HCT116 (cell line): ENCODE data around the gene IRGC. TPM values are rescaled to one million over a fixed set of nuclear protein-coding genes. Genes with fewer than 3 reads are reported as not detected.

Source experiments
- ATAC-seq: fragments of 200-7000 bp; cut with Tn5 transposase; 2 replicates; pipeline ENCODE4 v1.9.1; 2020; ENCODE audit warnings: mild to moderate bottlenecking, moderate library complexity
- BruUV-seq: library from RNA; stranded (reverse); fragments of 400-500 nt; replicated peaks from 2 replicates; lab custom pipeline; 2021; lab: Mats Ljungman, UMichigan
- CTCF ChIA-PET: fragments of 300-600 bp; sonication (Branson Sonifier 250); formaldehyde crosslinking; loops from one replicate; lab custom pipeline; 2021; ENCODE audit warnings: antibody characterized with exemption; lab: Charles Lee
- POLR2A ChIA-PET: fragments of 300-600, 350-600 bp; sonication (Branson Sonifier 250); formaldehyde crosslinking; loops from one replicate; lab custom pipeline; 2021; ENCODE audit warnings: antibody characterized with exemption; lab: Charles Lee
- RAD21 ChIA-PET, 2 experiments: fragments of 300-600 bp; sonication (Branson Sonifier 250); formaldehyde crosslinking; loops; one replicate each; lab custom pipeline; 2023; ENCODE audit warnings: low total read pairs in 2 of 2; ENCODE audit not compliant: uncharacterized antibody in 2 of 2, unreplicated experiment in 2 of 2, low non-redundant PET in 1 of 2; lab: Charles Lee
- DNase-seq: peaks from one replicate; pipeline ENCODE4 v3.0.0-alpha.2; 2010; ENCODE audit warnings: low read depth, low spot score
- H2AFZ ChIP-seq: fragments of 200-600 bp; shearing (Covaris generic), sonication (generic); 2 replicates; pipeline ENCODE4 v1.6.1; 2017; ENCODE audit warnings: low read depth, mixed run types, mixed read lengths, antibody characterized with exemption, low read length; ENCODE audit not compliant: poor library complexity, severe bottlenecking
- H3K27ac ChIP-seq: 2 replicates; pipeline ENCODE4 v1.5.1; 2012; ENCODE audit warnings: low read depth, low read length
- H3K27me3 ChIP-seq: fragments of 200-600 bp; sonication (generic); 2 replicates; pipeline ENCODE4 v1.6.1; 2016; ENCODE audit warnings: mixed run types, low read length, mixed read lengths; ENCODE audit not compliant: insufficient read depth
- H3K36me3 ChIP-seq, 2 experiments: fragments of 200-500 bp in 1 of 2; fragments of 200-600 bp in 1 of 2; sonication (Bioruptor generic) in 1 of 2; sonication (generic) in 1 of 2; 2 replicates each; pipeline versions ENCODE4 v1.5.1 to v1.6.1; 2014 to 2016; ENCODE audit warnings: low read length in 2 of 2, inconsistent platforms in 1 of 2, mixed read lengths in 1 of 2, mixed run types in 1 of 2; ENCODE audit not compliant: insufficient read depth in 2 of 2, control insufficient read depth in 1 of 2
- H3K4me1 ChIP-seq, 2 experiments: fragments of 200-600 bp in 1 of 2; sonication (generic) in 1 of 2; 2 replicates each; pipeline versions ENCODE4 v1.5.1 to v1.6.1; 2012 to 2017; ENCODE audit warnings: low read length in 2 of 2, inconsistent platforms in 1 of 2, mild to moderate bottlenecking in 1 of 2, mixed read lengths in 1 of 2, mixed run types in 1 of 2, moderate library complexity in 1 of 2; ENCODE audit not compliant: insufficient read depth in 2 of 2, control insufficient read depth in 1 of 2
- H3K4me2 ChIP-seq: fragments of 200-600 bp; sonication (generic); 2 replicates; pipeline ENCODE4 v1.6.1; 2017; ENCODE audit warnings: mixed run types, low read length, mixed read lengths
- H3K4me3 ChIP-seq, 2 experiments: fragments of 200-600 bp in 1 of 2; sonication (generic) in 1 of 2; replicated peaks in 1 of 2; 2 replicates each; pipeline ENCODE4 v1.5.1; 2011 to 2016; ENCODE audit warnings: low read length in 2 of 2, control low read depth in 1 of 2, low read depth in 1 of 2, mild to moderate bottlenecking in 1 of 2, mixed read lengths in 1 of 2, mixed run types in 1 of 2
- H3K79me2 ChIP-seq: fragments of 200-600 bp; sonication (generic); 2 replicates; pipeline ENCODE4 v1.6.1; 2017; ENCODE audit warnings: mild to moderate bottlenecking, mixed run types, low read length, moderate library complexity, mixed read lengths; ENCODE audit not compliant: insufficient read depth
- H3K9ac ChIP-seq: fragments of 200-600 bp; sonication (generic); 2 replicates; pipeline ENCODE4 v1.6.1; 2016; ENCODE audit warnings: low read length, mixed read lengths
- H3K9me2 ChIP-seq: fragments of 200-600 bp; sonication (generic), shearing (Covaris generic); 2 replicates; pipeline ENCODE4 v1.6.1; 2017; ENCODE audit warnings: mixed run types, mild to moderate bottlenecking, moderate library complexity; ENCODE audit not compliant: insufficient read depth
- H3K9me3 ChIP-seq, 2 experiments: fragments of 200-500 bp in 1 of 2; fragments of 200-600 bp in 1 of 2; sonication (Bioruptor generic) in 1 of 2; sonication (generic) in 1 of 2; 2 replicates each; pipeline ENCODE4 v1.6.1; 2014 to 2017; ENCODE audit warnings: low read length in 2 of 2, mixed read lengths in 2 of 2, inconsistent platforms in 1 of 2, low read depth in 1 of 2, mild to moderate bottlenecking in 1 of 2, mixed run types in 1 of 2, moderate library complexity in 1 of 2; ENCODE audit not compliant: control insufficient read depth in 1 of 2, insufficient read depth in 1 of 2
- H4K20me1 ChIP-seq: fragments of 200-600 bp; sonication (generic), shearing (Covaris generic); 2 replicates; pipeline ENCODE4 v1.6.1; 2017; ENCODE audit warnings: mixed run types, mild to moderate bottlenecking, moderate library complexity; ENCODE audit not compliant: insufficient read depth
- CBX3 ChIP-seq: IDR thresholded peaks from 2 replicates; pipeline ENCODE4 v1.6.1; 2012; ENCODE audit warnings: low read depth
- EGR1 ChIP-seq: IDR thresholded peaks from 2 replicates; pipeline ENCODE4 v1.6.1; 2012; ENCODE audit warnings: low read depth
- ELF1 ChIP-seq: IDR thresholded peaks from 2 replicates; pipeline ENCODE4 v1.6.1; 2012; ENCODE audit warnings: low read depth, borderline replicate concordance
- EZH2 ChIP-seq: fragments of 200-600 bp; sonication (generic); IDR thresholded peaks from 2 replicates; pipeline ENCODE4 v1.6.1; 2017; ENCODE audit warnings: antibody characterized with exemption, mixed run types
- EZH2phosphoT487 ChIP-seq: fragments of 200-600 bp; IDR thresholded peaks from 2 replicates; pipeline ENCODE4 v1.6.1; 2018; ENCODE audit warnings: antibody characterized with exemption, borderline replicate concordance
- FOSL1 ChIP-seq: IDR thresholded peaks from 2 replicates; pipeline ENCODE4 v1.6.1; 2012; ENCODE audit warnings: low read depth
- JUND ChIP-seq: IDR thresholded peaks from 2 replicates; pipeline ENCODE4 v1.6.1; 2012
- MAX ChIP-seq: IDR thresholded peaks from 2 replicates; pipeline ENCODE4 v1.6.1; 2012
- POLR2A ChIP-seq: IDR thresholded peaks from 2 replicates; pipeline ENCODE4 v1.7.0; 2011; ENCODE audit warnings: borderline replicate concordance; ENCODE audit not compliant: insufficient read depth, insufficient read length; ENCODE audit errors: extremely low read depth
- POLR2AphosphoS5 ChIP-seq: IDR thresholded peaks from 2 replicates; pipeline ENCODE4 v1.6.1; 2011; ENCODE audit warnings: mild to moderate bottlenecking, low read depth, low read length, moderate library complexity
- RAD21 ChIP-seq: IDR thresholded peaks from 2 replicates; pipeline ENCODE4 v1.6.1; 2012; ENCODE audit warnings: low read depth, mild to moderate bottlenecking
- SP1 ChIP-seq: IDR thresholded peaks from 2 replicates; pipeline ENCODE4 v1.6.1; 2012; ENCODE audit warnings: low read depth
- SRF ChIP-seq: IDR thresholded peaks from 2 replicates; pipeline ENCODE4 v1.6.1; 2012; ENCODE audit warnings: low read depth
- TCF7L2 ChIP-seq: IDR thresholded peaks from 2 replicates; pipeline ENCODE4 v1.7.0; 2011; ENCODE audit warnings: borderline replicate concordance, inconsistent platforms; ENCODE audit not compliant: insufficient read depth, insufficient read length; ENCODE audit errors: extremely low read depth
- YY1 ChIP-seq: IDR thresholded peaks from 2 replicates; pipeline ENCODE4 v1.6.1; 2011; ENCODE audit warnings: low read length, low read depth, moderate library complexity, mild to moderate bottlenecking; ENCODE audit not compliant: insufficient replicate concordance; ENCODE audit errors: extremely low read depth
- ZBTB33 ChIP-seq: IDR thresholded peaks from 2 replicates; pipeline ENCODE4 v1.6.1; 2011; ENCODE audit warnings: mild to moderate bottlenecking, low read length, moderate library complexity; ENCODE audit not compliant: insufficient replicate concordance; ENCODE audit errors: extremely low read depth
- ZFX ChIP-seq: fragments of 450-650 bp; IDR thresholded peaks from 2 replicates; pipeline ENCODE4 v1.6.1; 2017
- ZNF274 ChIP-seq: fragments of 200-500 bp; sonication (Bioruptor generic); IDR thresholded peaks from 2 replicates; pipeline ENCODE4 v1.6.1; 2014; ENCODE audit warnings: mild to moderate bottlenecking, low read depth, low read length, inconsistent platforms
- intact Hi-C: fragments of 100-400 bp; cut with micrococcal nuclease; formaldehyde crosslinking; loops from 2 replicates; pipeline ENCODE4 v1.10.0; 2022
- total RNA-seq: library from RNA; stranded (reverse); gene quantifications from one replicate; pipeline ENCODE4 v1.2.1, GENCODE V29; 2021; ENCODE audit not compliant: unreplicated experiment
- TF ChIP-seq, protein P1 (sequence below), 3 experiments: fragments of 200-600 bp in 1 of 3; sonication (generic) in 1 of 3; IDR thresholded peaks in 2 of 3; conservative IDR thresholded peaks in 1 of 3; 2 replicates each; pipeline ENCODE4 v1.5.1; 2012 to 2017; ENCODE audit warnings: low read depth in 2 of 3, low read length in 2 of 3, antibody characterized with exemption in 1 of 3, borderline replicate concordance in 1 of 3, control low read depth in 1 of 3, mild to moderate bottlenecking in 1 of 3, mixed read lengths in 1 of 3, mixed run types in 1 of 3, moderate library complexity in 1 of 3; ENCODE audit not compliant: insufficient read depth in 1 of 3
- TF ChIP-seq, protein P2 (sequence below): IDR thresholded peaks from 2 replicates; pipeline ENCODE4 v1.6.1; 2012; ENCODE audit warnings: low read depth

IRGC gene
- total RNA-seq, 1 experiment from 2014 or later = not detected

GRCh38 chr19:43678512-43679261, 37.2 kb upstream of the IRGC start:
- Histone ChIP-seq H4K20me1 (no peaks in the 10 kb centered on the region), H3K9me3 (no peaks in the 10 kb centered on the region), H3K9ac (no peak overlapping the region), H2AFZ (no peak overlapping the region), H3K36me3 (no peaks in the 10 kb centered on the region), H3K27ac (no peak overlapping the region), H3K9me2 (no peaks in the 10 kb centered on the region)
- RAD21 ChIA-PET = interaction anchor here in 1 of 2 experiments (1.2 kb wide), 1 partner anchor 10 kb away, joined by 3 read pairs; no protein-coding TSS in a partner anchor
- DNase-seq = no peak
- POLR2A ChIA-PET = interaction anchor here (0.9 kb wide), 1 partner anchor 10 kb away, joined by 4 read pairs; no protein-coding TSS in a partner anchor
- intact Hi-C loops = loop anchor here (10.0 kb wide), 1 partner anchor 106 kb away; the partner anchor contains the start of gene KCNN4
- TF ChIP-seq, protein P1, sequence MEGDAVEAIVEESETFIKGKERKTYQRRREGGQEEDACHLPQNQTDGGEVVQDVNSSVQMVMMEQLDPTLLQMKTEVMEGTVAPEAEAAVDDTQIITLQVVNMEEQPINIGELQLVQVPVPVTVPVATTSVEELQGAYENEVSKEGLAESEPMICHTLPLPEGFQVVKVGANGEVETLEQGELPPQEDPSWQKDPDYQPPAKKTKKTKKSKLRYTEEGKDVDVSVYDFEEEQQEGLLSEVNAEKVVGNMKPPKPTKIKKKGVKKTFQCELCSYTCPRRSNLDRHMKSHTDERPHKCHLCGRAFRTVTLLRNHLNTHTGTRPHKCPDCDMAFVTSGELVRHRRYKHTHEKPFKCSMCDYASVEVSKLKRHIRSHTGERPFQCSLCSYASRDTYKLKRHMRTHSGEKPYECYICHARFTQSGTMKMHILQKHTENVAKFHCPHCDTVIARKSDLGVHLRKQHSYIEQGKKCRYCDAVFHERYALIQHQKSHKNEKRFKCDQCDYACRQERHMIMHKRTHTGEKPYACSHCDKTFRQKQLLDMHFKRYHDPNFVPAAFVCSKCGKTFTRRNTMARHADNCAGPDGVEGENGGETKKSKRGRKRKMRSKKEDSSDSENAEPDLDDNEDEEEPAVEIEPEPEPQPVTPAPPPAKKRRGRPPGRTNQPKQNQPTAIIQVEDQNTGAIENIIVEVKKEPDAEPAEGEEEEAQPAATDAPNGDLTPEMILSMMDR (IDR thresholded peaks at IDR 0.05 in 2 of 3, conservative IDR thresholded peaks at IDR 0.05 in 1 of 3; ENCODE audit: borderline replicate concordance in 1 of 3, insufficient read depth in 1 of 3, low read depth in 2 of 3, low read length in 2 of 3) = no peak
- TF ChIP-seq RAD21 (no peak), MAX (no peak), POLR2AphosphoS5 (no peak), FOSL1 (no peak), TCF7L2 (no peak), ZBTB33 (no peak), EGR1 (no peak), SP1 (no peak), EZH2phosphoT487 (no peak), POLR2A (no peak), ZFX (no peak), ZNF274 (no peak), CBX3 (no peak), YY1 (no peak), JUND (no peak), EZH2 (no peak), ELF1 (no peak), SRF (no peak)
- TF ChIP-seq, protein P2, sequence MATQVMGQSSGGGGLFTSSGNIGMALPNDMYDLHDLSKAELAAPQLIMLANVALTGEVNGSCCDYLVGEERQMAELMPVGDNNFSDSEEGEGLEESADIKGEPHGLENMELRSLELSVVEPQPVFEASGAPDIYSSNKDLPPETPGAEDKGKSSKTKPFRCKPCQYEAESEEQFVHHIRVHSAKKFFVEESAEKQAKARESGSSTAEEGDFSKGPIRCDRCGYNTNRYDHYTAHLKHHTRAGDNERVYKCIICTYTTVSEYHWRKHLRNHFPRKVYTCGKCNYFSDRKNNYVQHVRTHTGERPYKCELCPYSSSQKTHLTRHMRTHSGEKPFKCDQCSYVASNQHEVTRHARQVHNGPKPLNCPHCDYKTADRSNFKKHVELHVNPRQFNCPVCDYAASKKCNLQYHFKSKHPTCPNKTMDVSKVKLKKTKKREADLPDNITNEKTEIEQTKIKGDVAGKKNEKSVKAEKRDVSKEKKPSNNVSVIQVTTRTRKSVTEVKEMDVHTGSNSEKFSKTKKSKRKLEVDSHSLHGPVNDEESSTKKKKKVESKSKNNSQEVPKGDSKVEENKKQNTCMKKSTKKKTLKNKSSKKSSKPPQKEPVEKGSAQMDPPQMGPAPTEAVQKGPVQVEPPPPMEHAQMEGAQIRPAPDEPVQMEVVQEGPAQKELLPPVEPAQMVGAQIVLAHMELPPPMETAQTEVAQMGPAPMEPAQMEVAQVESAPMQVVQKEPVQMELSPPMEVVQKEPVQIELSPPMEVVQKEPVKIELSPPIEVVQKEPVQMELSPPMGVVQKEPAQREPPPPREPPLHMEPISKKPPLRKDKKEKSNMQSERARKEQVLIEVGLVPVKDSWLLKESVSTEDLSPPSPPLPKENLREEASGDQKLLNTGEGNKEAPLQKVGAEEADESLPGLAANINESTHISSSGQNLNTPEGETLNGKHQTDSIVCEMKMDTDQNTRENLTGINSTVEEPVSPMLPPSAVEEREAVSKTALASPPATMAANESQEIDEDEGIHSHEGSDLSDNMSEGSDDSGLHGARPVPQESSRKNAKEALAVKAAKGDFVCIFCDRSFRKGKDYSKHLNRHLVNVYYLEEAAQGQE = no peak
- TF ChIP-seq, all 23 proteins: peak for 0
- Histone ChIP-seq H3K27me3 (no peaks in the 10 kb centered on the region), H3K4me3 (no peak overlapping the region), H3K4me2 (no peak overlapping the region), H3K4me1 (peaks cover 21 to 45% of the 10 kb centered on the region in 2 experiments), H3K79me2 (no peaks in the 10 kb centered on the region)
- CTCF ChIA-PET = no interaction called here
- no peak for ATAC-seq
- BruUV-seq = no TSS peak
